Muscle layer of duodenum (tissue), 2 donors: ENCODE data around the gene FRMD4B.

Source experiments
- H3K27ac ChIP-seq: one replicate; pipeline ENCODE4 v1.7.0; 2013; ENCODE audit warnings: mild to moderate bottlenecking, low read length
- H3K27me3 ChIP-seq: one replicate; pipeline ENCODE4 v1.7.0; 2013; ENCODE audit warnings: low read depth, mild to moderate bottlenecking, control low read depth, low read length
- H3K36me3 ChIP-seq, 2 donors: one replicate each; pipeline ENCODE4 v1.7.0; 2013; ENCODE audit warnings: low read length in 2 of 2, control low read depth in 1 of 2, mild to moderate bottlenecking in 1 of 2; ENCODE audit not compliant: insufficient read depth in 2 of 2, control insufficient read depth in 1 of 2
- H3K4me1 ChIP-seq, 2 donors: one replicate each; pipeline ENCODE4 v1.7.0; 2013; ENCODE audit warnings: low read length in 2 of 2, mild to moderate bottlenecking in 2 of 2, control low read depth in 1 of 2, moderate library complexity in 1 of 2; ENCODE audit not compliant: insufficient read depth in 2 of 2, control insufficient read depth in 1 of 2
- H3K4me3 ChIP-seq, 2 donors: one replicate each; pipeline ENCODE4 v1.7.0; 2013; ENCODE audit warnings: low read length in 2 of 2, low read depth in 1 of 2, mild to moderate bottlenecking in 1 of 2
- H3K9me3 ChIP-seq, 2 donors: one replicate each; pipeline ENCODE4 v1.7.0; 2013; ENCODE audit warnings: low read length in 2 of 2, control low read depth in 1 of 2, mild to moderate bottlenecking in 1 of 2; ENCODE audit not compliant: control insufficient read depth in 1 of 2
- donor health status: healthy.

FRMD4B gene

DNA sequence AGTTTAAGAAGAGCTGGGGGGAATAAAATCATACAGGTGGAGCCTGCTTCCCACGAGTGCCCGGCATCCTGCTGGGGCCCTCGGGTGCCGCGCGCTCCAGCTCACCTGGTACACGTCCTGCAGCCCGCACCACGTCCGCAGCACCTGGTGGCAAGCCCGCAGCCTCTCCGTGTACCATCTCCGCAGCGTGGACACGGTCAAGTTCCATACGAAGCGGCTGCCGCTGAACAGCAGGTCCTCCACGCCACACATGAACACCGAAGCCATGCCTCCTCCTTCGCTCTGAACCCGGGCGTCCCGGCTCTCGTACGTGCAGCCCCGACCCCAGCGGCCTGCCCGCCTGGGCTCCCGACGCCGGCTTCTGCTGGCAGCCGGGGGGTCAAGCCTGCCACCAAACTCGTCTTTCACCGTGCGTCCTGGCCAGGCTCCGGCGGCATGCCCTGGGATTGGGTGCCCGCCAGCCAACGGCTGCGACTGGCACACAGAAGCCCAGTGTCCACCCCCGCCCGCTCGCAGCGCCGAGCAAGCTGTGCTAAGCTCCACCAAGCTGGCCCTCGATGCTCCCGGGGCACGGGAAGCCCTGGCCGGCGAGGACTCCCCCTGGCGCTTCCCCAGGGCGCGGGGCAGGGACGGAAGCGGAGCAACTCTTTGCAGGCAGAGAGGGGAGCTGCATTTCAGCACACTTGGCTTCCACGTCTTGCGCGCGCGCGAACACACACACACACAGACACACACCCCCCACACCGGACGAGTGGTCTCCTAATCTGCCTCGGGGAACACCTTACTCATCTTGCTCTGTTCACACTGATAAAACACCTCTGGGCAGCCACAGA, at the start of gene FRMD4B:
FRMD4B (minus strand) TSS at position 366 of the 833 bp plus-strand sequence; CDS start at position 267, 99 bp downstream.
- no peaks in the 10 kb centered on the region for H3K36me3 ChIP-seq
- H3K9me3 ChIP-seq: no peaks in the 10 kb centered on the region
- H3K4me3 ChIP-seq: peak within 1 kb of the TSS; percentile 62 to 77
- peaks cover 4% of the 10 kb centered on the region for H3K27me3 ChIP-seq
- H3K27ac ChIP-seq: peak within 1 kb of the TSS; percentile 56
- peaks cover 3 to 9% of the 10 kb centered on the region in 2 donors for H3K4me1 ChIP-seq

DNA sequence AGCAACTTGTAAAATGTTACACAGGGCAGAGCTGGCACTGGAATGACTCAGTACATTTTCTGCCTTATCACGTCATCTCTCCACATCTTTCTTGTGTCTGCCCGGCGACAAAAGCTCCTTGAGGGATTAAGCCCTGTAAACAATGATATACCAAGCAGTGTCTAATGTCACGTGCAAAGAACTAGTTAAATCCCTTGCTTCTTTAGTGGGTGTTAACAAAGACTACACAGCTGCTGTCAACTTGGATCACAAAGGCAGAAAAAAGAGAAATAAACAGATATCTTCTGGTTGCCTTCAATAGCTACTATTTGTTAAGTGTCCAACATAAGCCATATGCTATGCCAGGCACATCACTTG, 48.1 kb upstream of the FRMD4B start:
- H3K27me3 ChIP-seq: no peaks in the 10 kb centered on the region
- no peak overlapping the region for H3K27ac ChIP-seq
- H3K4me3 ChIP-seq: no peak overlapping the region
- no peaks in the 10 kb centered on the region for H3K36me3 ChIP-seq
- H3K4me1 ChIP-seq: peaks cover 0 to 4% of the 10 kb centered on the region in 2 donors
- H3K9me3 ChIP-seq: no peaks in the 10 kb centered on the region

DNA sequence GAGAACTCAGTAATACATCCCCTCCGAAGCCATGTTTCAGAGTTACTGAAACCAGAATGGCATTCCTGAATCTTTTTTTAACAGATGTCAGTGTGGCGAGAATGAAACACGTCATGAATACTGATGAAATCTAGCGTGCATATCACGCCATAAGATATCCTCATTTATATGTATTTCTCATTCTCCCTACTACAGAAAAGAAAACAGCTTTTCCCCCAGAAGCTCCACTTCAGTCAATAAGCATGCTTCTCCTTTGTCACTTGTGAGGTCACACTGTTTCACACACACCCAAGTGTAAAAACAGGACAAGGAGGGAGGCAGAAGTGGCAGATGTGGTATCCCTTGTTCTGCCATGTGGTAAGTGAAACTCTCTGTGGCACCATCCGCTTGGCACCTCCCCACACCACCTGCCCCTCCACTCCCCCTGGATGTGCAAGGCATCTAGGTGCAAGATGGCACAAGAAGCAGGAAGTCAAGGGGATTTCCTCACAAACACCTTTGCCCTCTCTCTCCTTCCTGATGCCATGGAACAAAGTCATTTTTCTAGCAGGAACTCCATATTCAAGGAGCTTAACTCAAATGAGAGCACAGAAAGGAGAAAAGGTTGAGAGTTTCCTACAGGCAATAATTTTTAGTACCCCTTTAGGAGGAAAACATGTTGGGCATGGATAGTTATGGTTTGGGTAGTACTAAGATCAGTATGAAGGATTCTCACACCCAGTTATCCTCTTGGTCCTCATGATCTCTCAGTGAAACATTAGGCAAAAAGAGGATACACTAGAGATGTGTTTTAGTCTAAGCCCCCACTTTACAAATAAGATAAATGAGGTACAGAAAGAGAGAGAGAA, 47.5 kb upstream of the FRMD4B start:
- Histone ChIP-seq H3K4me1 (peaks cover 0 to 4% of the 10 kb centered on the region in 2 donors), H3K9me3 (no peaks in the 10 kb centered on the region), H3K27me3 (no peaks in the 10 kb centered on the region), H3K36me3 (no peaks in the 10 kb centered on the region), H3K4me3 (no peak overlapping the region), H3K27ac (no peak overlapping the region)

DNA sequence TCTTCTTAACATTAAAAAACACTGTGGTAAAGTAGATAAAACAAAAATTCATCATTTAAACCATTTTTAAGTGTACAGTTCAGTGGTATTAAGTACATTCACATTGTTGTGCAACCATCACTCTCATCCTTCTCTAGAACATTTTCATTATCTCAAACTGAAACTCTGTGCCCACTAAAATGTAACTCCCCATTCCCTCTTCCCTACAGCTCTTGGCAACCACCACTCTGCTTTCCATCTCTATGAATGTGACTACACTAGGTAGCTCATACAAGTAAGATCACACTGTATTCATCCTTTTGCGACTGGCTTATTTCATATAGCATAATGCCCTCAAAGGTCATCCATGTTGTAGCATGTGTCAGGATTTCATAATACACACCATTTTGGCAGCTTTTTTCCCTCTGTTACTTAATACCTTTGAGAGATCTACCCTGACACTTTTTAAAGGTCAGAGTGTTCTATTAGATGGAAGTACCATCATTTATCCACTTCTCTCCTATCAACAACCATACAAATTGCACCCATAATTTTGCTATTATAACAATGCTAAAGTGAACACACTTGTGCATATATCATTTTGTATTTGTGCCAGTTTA, 42.9 kb upstream of the FRMD4B start:
- Histone ChIP-seq H3K9me3 (no peaks in the 10 kb centered on the region), H3K36me3 (no peaks in the 10 kb centered on the region), H3K4me1 (no peaks in the 10 kb centered on the region), H3K27me3 (no peaks in the 10 kb centered on the region), H3K27ac (no peak overlapping the region), H3K4me3 (no peak overlapping the region)

DNA sequence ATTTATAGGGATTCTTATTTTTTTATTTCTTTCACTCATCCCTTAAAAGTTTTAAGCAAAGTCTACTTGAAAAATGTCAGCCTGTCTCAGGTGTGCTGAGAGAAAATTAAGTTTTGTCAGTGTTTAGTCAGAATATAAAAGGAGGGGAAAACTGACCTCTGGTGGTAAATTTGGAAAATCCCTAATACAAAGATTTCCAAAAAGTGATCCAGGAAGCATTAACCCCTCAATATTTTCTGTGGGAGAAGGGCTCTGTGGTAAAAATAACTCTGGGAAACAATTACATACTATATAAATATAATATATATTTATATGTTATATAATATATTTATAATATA, 41.0 kb upstream of the FRMD4B start:
- Histone ChIP-seq H3K4me3 (no peak overlapping the region), H3K9me3 (no peaks in the 10 kb centered on the region), H3K27ac (no peak overlapping the region), H3K36me3 (no peaks in the 10 kb centered on the region), H3K4me1 (no peaks in the 10 kb centered on the region), H3K27me3 (no peaks in the 10 kb centered on the region)

DNA sequence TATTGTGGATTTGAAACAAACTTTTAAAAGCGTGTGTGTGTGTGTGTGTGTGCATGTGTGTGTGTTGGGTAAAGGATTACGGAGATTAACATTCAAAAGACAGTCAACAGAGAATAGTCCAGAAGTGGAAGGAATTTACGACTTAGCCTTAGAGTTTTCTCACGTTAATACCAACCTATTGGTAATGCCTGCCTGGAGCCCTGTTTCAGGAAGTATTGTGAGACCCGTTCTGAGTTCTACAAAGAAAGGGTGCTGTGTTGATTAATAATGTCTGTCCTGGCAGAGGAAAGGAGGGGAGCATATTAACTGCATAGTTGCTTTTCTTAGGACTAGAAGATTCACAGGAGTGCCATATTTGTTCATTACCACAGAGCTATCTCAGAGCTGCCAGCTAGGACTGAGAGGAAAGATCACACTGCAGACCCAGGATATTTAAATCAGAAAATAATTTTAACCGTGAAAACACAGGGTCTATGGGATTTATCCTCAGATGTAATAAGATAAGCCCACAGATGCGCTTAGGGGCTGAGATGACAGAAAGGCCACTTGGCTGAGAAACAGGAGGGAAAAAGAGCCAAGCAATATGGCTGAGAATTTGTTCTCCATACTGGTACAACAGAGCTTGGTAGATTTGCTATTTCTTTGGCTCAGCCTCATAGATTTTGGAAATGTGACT, 40.5 kb upstream of the FRMD4B start:
- H3K4me1 ChIP-seq: no peaks in the 10 kb centered on the region
- H3K36me3 ChIP-seq: no peaks in the 10 kb centered on the region
- no peaks in the 10 kb centered on the region for H3K27me3 ChIP-seq
- no peaks in the 10 kb centered on the region for H3K9me3 ChIP-seq
- no peak overlapping the region for H3K27ac ChIP-seq
- no peak overlapping the region for H3K4me3 ChIP-seq

DNA sequence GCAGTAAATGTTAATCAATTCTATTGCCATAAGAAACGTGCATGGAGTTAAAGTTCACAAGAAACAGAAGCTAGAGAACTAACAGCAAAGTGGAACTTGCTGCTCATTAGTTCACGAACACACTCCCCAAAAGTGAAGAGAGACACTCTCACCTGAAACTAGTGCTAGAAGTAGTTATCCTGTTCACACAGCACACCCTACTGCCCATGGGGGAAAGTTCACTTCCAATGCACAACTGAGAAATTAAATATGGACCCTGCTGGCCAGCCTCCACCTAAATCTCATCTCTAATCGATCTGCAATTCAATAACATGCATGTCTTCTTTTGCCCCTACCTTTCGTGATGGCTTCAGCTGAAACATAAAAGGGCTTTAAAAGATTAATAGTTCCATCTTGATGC, 39.4 kb upstream of the FRMD4B start:
- no peaks in the 10 kb centered on the region for H3K27me3 ChIP-seq
- no peaks in the 10 kb centered on the region for H3K36me3 ChIP-seq
- H3K9me3 ChIP-seq: no peaks in the 10 kb centered on the region
- H3K4me3 ChIP-seq: no peak overlapping the region
- no peaks in the 10 kb centered on the region for H3K4me1 ChIP-seq
- no peak overlapping the region for H3K27ac ChIP-seq

DNA sequence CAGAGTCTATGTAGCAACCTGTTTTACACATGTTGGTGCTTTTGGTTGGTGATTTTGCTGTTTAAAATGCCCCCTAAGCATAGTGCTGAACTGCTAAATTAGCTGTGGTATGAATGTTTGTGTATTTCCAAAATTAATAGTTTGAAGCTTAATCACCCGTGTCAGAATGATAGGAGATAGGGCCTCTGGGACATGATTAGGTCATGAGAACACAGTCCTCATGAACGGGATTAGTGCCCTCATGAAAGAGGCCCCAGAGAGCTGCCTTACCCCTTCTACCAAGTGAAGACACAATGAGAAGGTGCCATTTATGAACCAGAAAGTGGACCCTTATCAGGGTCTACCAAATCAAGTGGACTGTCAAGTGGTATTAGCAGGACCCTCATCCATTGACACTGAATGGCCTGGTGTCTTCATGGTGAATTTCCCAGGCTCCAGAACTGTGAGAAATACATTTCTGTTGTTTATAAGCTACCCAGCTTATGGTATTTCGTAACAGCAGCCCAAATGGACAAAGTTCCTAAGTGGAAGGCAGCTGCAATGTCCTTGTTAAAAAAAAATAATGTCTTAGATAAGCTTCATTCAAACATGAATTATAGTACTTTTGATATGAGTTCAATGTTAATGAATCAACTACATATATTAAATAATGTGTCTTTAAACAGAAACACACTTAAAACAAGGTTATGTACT, 37.7 kb upstream of the FRMD4B start:
- Histone ChIP-seq H3K36me3 (no peaks in the 10 kb centered on the region), H3K4me1 (no peaks in the 10 kb centered on the region), H3K9me3 (no peaks in the 10 kb centered on the region), H3K4me3 (no peak overlapping the region), H3K27ac (no peak overlapping the region), H3K27me3 (no peaks in the 10 kb centered on the region)

DNA sequence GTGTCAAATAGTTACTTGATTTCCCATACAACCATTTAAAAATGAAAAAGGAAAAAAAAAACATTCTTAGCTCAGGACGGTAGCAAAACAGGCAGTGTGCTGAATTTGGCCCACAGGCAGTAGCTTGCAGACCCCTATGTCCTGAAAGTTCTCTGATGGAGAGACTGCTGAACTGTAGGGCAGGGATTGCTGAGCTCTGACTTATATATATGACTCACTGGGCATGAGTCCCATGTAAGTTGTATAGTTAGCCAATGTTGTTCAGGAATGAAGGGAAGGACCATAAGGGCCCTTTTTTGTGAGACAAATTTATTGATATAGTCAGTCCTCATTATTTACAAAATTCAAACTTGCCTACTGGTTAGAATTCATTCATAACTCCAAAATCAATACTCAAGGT, 36.9 kb upstream of the FRMD4B start:
- H3K4me3 ChIP-seq: no peak overlapping the region
- no peaks in the 10 kb centered on the region for H3K4me1 ChIP-seq
- H3K27me3 ChIP-seq: no peaks in the 10 kb centered on the region
- H3K27ac ChIP-seq: no peak overlapping the region
- H3K9me3 ChIP-seq: no peaks in the 10 kb centered on the region
- no peaks in the 10 kb centered on the region for H3K36me3 ChIP-seq

DNA sequence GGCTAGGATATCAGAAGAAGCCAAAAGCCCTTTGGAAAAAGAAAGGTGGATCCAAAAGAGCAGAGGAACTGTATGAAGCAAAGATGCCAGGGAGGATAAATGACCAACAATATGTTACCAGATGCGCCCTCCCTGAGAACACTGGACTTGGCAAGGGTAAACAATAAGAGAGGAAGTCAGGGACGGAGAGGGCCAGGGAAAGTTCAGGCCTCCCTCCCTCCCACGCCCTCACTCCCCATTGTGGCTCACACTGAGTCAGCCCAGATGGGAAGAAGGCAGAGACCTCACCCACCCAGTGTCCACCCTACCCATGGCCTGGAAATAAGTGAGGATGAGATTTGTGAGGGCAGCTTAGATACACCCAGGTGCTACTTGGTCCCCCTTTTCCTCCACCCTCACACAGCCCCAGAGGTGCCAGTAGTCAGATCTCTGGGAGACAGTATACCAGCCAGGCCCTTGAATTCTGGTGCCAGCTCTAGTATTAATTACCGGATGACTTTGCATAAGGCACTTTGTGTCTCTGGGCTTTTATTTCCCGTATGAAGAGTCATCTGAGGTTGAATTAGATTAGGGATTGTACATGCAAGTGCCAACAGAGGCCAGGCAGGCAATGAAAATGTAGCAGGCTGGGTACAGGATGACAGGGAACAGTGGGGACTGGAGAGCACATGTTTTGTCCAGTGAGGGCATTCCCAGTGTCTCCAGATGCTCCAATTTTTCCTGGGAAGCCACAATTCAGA, 35.1 kb upstream of the FRMD4B start:
- Histone ChIP-seq H3K4me1 (no peaks in the 10 kb centered on the region), H3K27ac (no peak overlapping the region), H3K27me3 (no peaks in the 10 kb centered on the region), H3K9me3 (no peaks in the 10 kb centered on the region), H3K36me3 (no peaks in the 10 kb centered on the region), H3K4me3 (no peak overlapping the region)
